Endothelial cell of umbilical vein (primary cell): ENCODE measurements around the gene XRCC1. TPM values are rescaled to one million over a fixed set of nuclear protein-coding genes. Genes with fewer than 3 reads are reported as not detected.

Source experiments
- BruUV-seq: library from RNA; stranded (reverse); fragments of 400-500 nt; replicated peaks from 2 replicates; lab custom pipeline; 2021; lab: Mats Ljungman, UMichigan
- CTCF ChIA-PET: fragments of 300-600, 350-600 bp; sonication (Branson Sonifier 250); formaldehyde crosslinking; loops from one replicate; lab custom pipeline; 2021; ENCODE audit warnings: antibody characterized with exemption, inconsistent platforms; lab: Charles Lee
- POLR2A ChIA-PET: fragments of 300-600, 350-600 bp; sonication (Branson Sonifier 250); formaldehyde crosslinking; loops from one replicate; lab custom pipeline; 2021; ENCODE audit warnings: antibody characterized with exemption, inconsistent platforms; lab: Charles Lee
- DNase-seq: peaks from one replicate; pipeline ENCODE4 v3.0.0-alpha.2; 2011; ENCODE audit warnings: low read depth, low spot score
- FAIRE-seq: peaks from 2 replicates; lab custom pipeline; 2011; peaks lifted over from hg19 to GRCh38; lab: Jason Lieb, UNC
- H2AFZ ChIP-seq: 2 replicates; pipeline ENCODE4 v1.6.0; 2012; ENCODE audit warnings: low read depth, low read length, control low read depth, inconsistent platforms
- H3K27ac ChIP-seq: 2 replicates; pipeline ENCODE4 v1.5.1; 2011; ENCODE audit warnings: low read depth, mild to moderate bottlenecking, control low read depth, low read length, moderate library complexity; ENCODE audit not compliant: insufficient read depth
- H3K27me3 ChIP-seq, 2 experiments: 2 replicates each; pipeline versions ENCODE4 v1.6.0 to v1.6.1; 2011; ENCODE audit warnings: low read length in 2 of 2, mixed read lengths in 1 of 2; ENCODE audit not compliant: control insufficient read depth in 2 of 2, insufficient read depth in 2 of 2
- H3K36me3 ChIP-seq, 2 experiments: 2 replicates in 1 of 2; 3 replicates in 1 of 2; pipeline ENCODE4 v1.5.1; 2011; ENCODE audit warnings: low read length in 2 of 2, mild to moderate bottlenecking in 1 of 2, moderate library complexity in 1 of 2; ENCODE audit not compliant: control insufficient read depth in 2 of 2, insufficient read depth in 2 of 2; ENCODE audit errors: extremely low read depth in 1 of 2
- H3K4me1 ChIP-seq: 3 replicates; pipeline ENCODE4 v1.5.1; 2011; ENCODE audit warnings: mild to moderate bottlenecking, low read length; ENCODE audit not compliant: control insufficient read depth, insufficient read depth; ENCODE audit errors: extremely low read depth
- H3K4me2 ChIP-seq: 2 replicates; pipeline ENCODE4 v1.6.1; 2011; ENCODE audit warnings: low read length, control low read depth, mixed read lengths; ENCODE audit not compliant: insufficient read depth
- H3K4me3 ChIP-seq, 3 experiments: fragments of 200-600 bp in 1 of 3; sonication (generic), shearing (Covaris generic) in 1 of 3; replicated peaks in 1 of 3; 2 replicates each; pipeline ENCODE4 v1.5.1; 2011 to 2016; ENCODE audit warnings: control low read depth in 3 of 3, low read length in 3 of 3, mild to moderate bottlenecking in 2 of 3, inconsistent platforms in 1 of 3, low read depth in 1 of 3, moderate library complexity in 1 of 3; ENCODE audit not compliant: insufficient read depth in 1 of 3
- H3K79me2 ChIP-seq: 2 replicates; pipeline ENCODE4 v1.6.0; 2012; ENCODE audit warnings: low read length, inconsistent platforms; ENCODE audit not compliant: control insufficient read depth, insufficient read depth
- H3K9ac ChIP-seq: replicated peaks from 2 replicates; pipeline ENCODE3; 2011; ENCODE audit warnings: low read length, control low read depth; ENCODE audit not compliant: insufficient read depth; ENCODE audit errors: extremely low read depth
- H3K9me1 ChIP-seq: replicated peaks from 3 replicates; pipeline ENCODE4 v1.6.0; 2011; ENCODE audit warnings: mild to moderate bottlenecking, low read length; ENCODE audit not compliant: control insufficient read depth, insufficient read depth; ENCODE audit errors: extremely low read depth
- H3K9me3 ChIP-seq: replicated peaks from 2 replicates; pipeline ENCODE4 v1.5.1; 2012; ENCODE audit warnings: low read length, inconsistent platforms; ENCODE audit not compliant: control insufficient read depth, insufficient read depth
- H4K20me1 ChIP-seq: replicated peaks from 2 replicates; pipeline ENCODE3; 2011; ENCODE audit warnings: mild to moderate bottlenecking, low read length; ENCODE audit not compliant: control insufficient read depth, insufficient read depth; ENCODE audit errors: extremely low read depth
- CTCF ChIP-seq, 2 donors: IDR thresholded peaks; 1 replicate in 1 of 2; 2 replicates in 1 of 2; pipeline ENCODE4 v1.5.1; 2011; ENCODE audit warnings: low read length in 2 of 2, mild to moderate bottlenecking in 2 of 2, moderate library complexity in 2 of 2, control low read depth in 1 of 2, inconsistent platforms in 1 of 2, low read depth in 1 of 2; ENCODE audit not compliant: insufficient read depth in 1 of 2; ENCODE audit errors: extremely low read depth in 1 of 2
- EZH2 ChIP-seq: IDR thresholded peaks from 2 replicates; pipeline ENCODE4 v1.6.1; 2012; ENCODE audit warnings: borderline replicate concordance, low read depth, mild to moderate bottlenecking, moderate library complexity, low read length, inconsistent platforms; ENCODE audit not compliant: severe bottlenecking
- FOS ChIP-seq: IDR thresholded peaks from 2 replicates; pipeline ENCODE4 v1.6.1; 2011; ENCODE audit warnings: mild to moderate bottlenecking, low read length, moderate library complexity, borderline replicate concordance; ENCODE audit not compliant: insufficient read depth
- GATA2 ChIP-seq: IDR thresholded peaks from 2 replicates; pipeline ENCODE4 v1.7.0; 2011; ENCODE audit warnings: low read depth, mild to moderate bottlenecking, moderate library complexity, mixed read lengths, low read length; ENCODE audit not compliant: insufficient read length, insufficient read depth
- JUN ChIP-seq: IDR thresholded peaks from 2 replicates; pipeline ENCODE4 v1.6.1; 2011; ENCODE audit warnings: borderline replicate concordance, low read depth; ENCODE audit not compliant: insufficient read length, insufficient read depth
- MAX ChIP-seq: IDR thresholded peaks from 2 replicates; pipeline ENCODE4 v1.6.1; 2011; ENCODE audit not compliant: insufficient read depth, insufficient read length
- MYC ChIP-seq: IDR thresholded peaks from one replicate; pipeline ENCODE4 v1.6.1; 2011; ENCODE audit warnings: mild to moderate bottlenecking, low read depth, low read length
- POLR2A ChIP-seq: IDR thresholded peaks from 2 replicates; pipeline ENCODE4 v1.6.1; 2012; ENCODE audit warnings: low read depth, mild to moderate bottlenecking, control low read depth, low read length
- POLR2AphosphoS5 ChIP-seq: IDR thresholded peaks from 2 replicates; pipeline ENCODE4 v1.6.1; 2012; ENCODE audit warnings: low read depth, mild to moderate bottlenecking, control low read depth, low read length, moderate library complexity; ENCODE audit not compliant: insufficient read depth
- dilution Hi-C: fragments of 300-500 bp; cut with MboI; formaldehyde crosslinking; loops from one replicate; pipeline ENCODE4 v1.15.0; 2019; ENCODE audit warnings: low sequenced_read_pairs; ENCODE audit not compliant: extremely low pct_ligation_motif_present
- intact Hi-C: fragments of 100-400 bp; cut with micrococcal nuclease; formaldehyde crosslinking; loops from one replicate; pipeline ENCODE4 v1.10.0; 2022
- polyA plus RNA-seq, 4 experiments: library from polyadenylated mRNA; depleted of rRNA in 3 of 4; stranded (reverse) in 3 of 4; unstranded in 1 of 4; fragments of >200 nt; gene quantifications; 2 replicates each; pipeline versions ENCODE4 v1.2.1 to v1.2.3, GENCODE V29; 2011 to 2012; ENCODE audit warnings: missing spikeins in 1 of 4
- total RNA-seq: library from RNA; stranded (reverse); gene quantifications from 2 replicates; pipeline ENCODE4 v1.2.3, GENCODE V29; 2021

The XRCC1 gene
- total and polyA plus RNA-seq, 2 donors (not counting 3 experiments of a cell fraction or from before 2014, with no cell fraction given): 29.5 to 39.3 TPM

- no peaks in the 10 kb centered on the region for H4K20me1 ChIP-seq
- DNase-seq (peak; percentile 23), FAIRE-seq (peak; percentile 15)
- dilution Hi-C loops: no loop called here
- no peak overlapping the region for H3K9ac ChIP-seq
- H3K9me1 ChIP-seq: no peaks in the 10 kb centered on the region
- ChIA-PET CTCF (interaction anchor here (1.2 to 3.0 kb wide), 6 partner anchors 15 to 1065 kb away, joined by 3 to 47 read pairs (median 7); no protein-coding TSS in a partner anchor), POLR2A (no interaction called here)
- H3K79me2 ChIP-seq: no peaks in the 10 kb centered on the region
- intact Hi-C loops: loop anchor here (2.0 kb wide), 1 partner anchor 22 kb away; the partner anchor contains the start of gene ETHE1
- peaks cover 0 to 9% of the 10 kb centered on the region in 2 experiments for H3K36me3 ChIP-seq
- no peaks in the 10 kb centered on the region for H3K9me3 ChIP-seq
- H3K4me2 ChIP-seq: peak overlapping the region; percentile 83
- peaks cover 11% of the 10 kb centered on the region for H3K4me1 ChIP-seq
- BruUV-seq: no TSS peak
- H2AFZ ChIP-seq: peak overlapping the region; percentile 94
- no peak overlapping the region for H3K4me3 ChIP-seq
- H3K27ac ChIP-seq: no peak overlapping the region
- TF ChIP-seq POLR2AphosphoS5: no peak
- no peak for TF ChIP-seq FOS
- no peak for TF ChIP-seq POLR2A
- TF ChIP-seq CTCF (IDR thresholded peaks at IDR 0.05; ENCODE audit: extremely low read depth in 1 of 2, insufficient read depth in 1 of 2, low read depth in 1 of 2, low read length in 2 of 2): no peak
- no peak for TF ChIP-seq EZH2
- TF ChIP-seq MAX: no peak
- TF ChIP-seq JUN: no peak
- TF ChIP-seq GATA2: no peak
- no peak for TF ChIP-seq MYC
- H3K27me3 ChIP-seq: no peaks in the 10 kb centered on the region
Observed at GRCh38 chr19:43505186-43505456, 70.2 kb downstream of the XRCC1 start.
